WTC11 (cell line): ENCODE measurements around the gene TST. TPM values are rescaled to one million over a fixed set of nuclear protein-coding genes. Genes with fewer than 3 reads are reported as not detected.

Experiments used
- ATF1 ChIP-seq: sonication (generic); formaldehyde crosslinking; IDR thresholded peaks from 2 replicates; pipeline ENCODE4 v1.8.1; 2023; ENCODE audit warnings: mild to moderate bottlenecking, moderate library complexity, missing genetic modification reagents
- JUN ChIP-seq: sonication (generic); formaldehyde crosslinking; IDR thresholded peaks from 2 replicates; pipeline ENCODE4 v1.8.0; 2023; ENCODE audit warnings: mild to moderate bottlenecking, missing genetic modification reagents
- KAT7 ChIP-seq: sonication (generic); formaldehyde crosslinking; IDR thresholded peaks from 2 replicates; pipeline ENCODE4 v1.8.1; 2023; ENCODE audit warnings: missing genetic modification reagents, mild to moderate bottlenecking, borderline replicate concordance
- MLX ChIP-seq: sonication (generic); formaldehyde crosslinking; IDR thresholded peaks from 2 replicates; pipeline ENCODE4 v1.8.1; 2023; ENCODE audit warnings: mild to moderate bottlenecking, missing genetic modification reagents, moderate library complexity
- SOX15 ChIP-seq: fragments of 250-450 bp; sonication (Bioruptor Pico); IDR thresholded peaks from 2 replicates; pipeline ENCODE4 v1.9.0; 2021; ENCODE audit warnings: mild to moderate bottlenecking
- ZNF121 ChIP-seq: sonication (generic); formaldehyde crosslinking; IDR thresholded peaks from 2 replicates; pipeline ENCODE4 v1.8.0; 2023; ENCODE audit warnings: missing genetic modification reagents
- ZNF219 ChIP-seq: sonication (generic); formaldehyde crosslinking; IDR thresholded peaks from 2 replicates; pipeline ENCODE4 v1.8.0; 2023; ENCODE audit warnings: missing genetic modification reagents, mild to moderate bottlenecking, borderline replicate concordance
- total RNA-seq: library from RNA; stranded (reverse); gene quantifications from 3 replicates; pipeline ENCODE4 v1.2.3, GENCODE V29; 2021
- TF ChIP-seq, protein P1 (sequence below): fragments of 250-450 bp; sonication (Bioruptor Pico); IDR thresholded peaks from 2 replicates; pipeline ENCODE4 v1.9.0; 2021; ENCODE audit warnings: mild to moderate bottlenecking, borderline replicate concordance
- TF ChIP-seq, protein P2 (sequence below): sonication (generic); formaldehyde crosslinking; conservative IDR thresholded peaks from 2 replicates; pipeline ENCODE4 v1.8.1; 2022; ENCODE audit warnings: mild to moderate bottlenecking, missing genetic modification reagents

Gene TST
- total RNA-seq, 1 experiment from 2014 or later, result 24.4 TPM

GRCh38 chr22:36961626-36962025 is 57.6 kb downstream of the TST start (continued):
- TF ChIP-seq, protein P1, sequence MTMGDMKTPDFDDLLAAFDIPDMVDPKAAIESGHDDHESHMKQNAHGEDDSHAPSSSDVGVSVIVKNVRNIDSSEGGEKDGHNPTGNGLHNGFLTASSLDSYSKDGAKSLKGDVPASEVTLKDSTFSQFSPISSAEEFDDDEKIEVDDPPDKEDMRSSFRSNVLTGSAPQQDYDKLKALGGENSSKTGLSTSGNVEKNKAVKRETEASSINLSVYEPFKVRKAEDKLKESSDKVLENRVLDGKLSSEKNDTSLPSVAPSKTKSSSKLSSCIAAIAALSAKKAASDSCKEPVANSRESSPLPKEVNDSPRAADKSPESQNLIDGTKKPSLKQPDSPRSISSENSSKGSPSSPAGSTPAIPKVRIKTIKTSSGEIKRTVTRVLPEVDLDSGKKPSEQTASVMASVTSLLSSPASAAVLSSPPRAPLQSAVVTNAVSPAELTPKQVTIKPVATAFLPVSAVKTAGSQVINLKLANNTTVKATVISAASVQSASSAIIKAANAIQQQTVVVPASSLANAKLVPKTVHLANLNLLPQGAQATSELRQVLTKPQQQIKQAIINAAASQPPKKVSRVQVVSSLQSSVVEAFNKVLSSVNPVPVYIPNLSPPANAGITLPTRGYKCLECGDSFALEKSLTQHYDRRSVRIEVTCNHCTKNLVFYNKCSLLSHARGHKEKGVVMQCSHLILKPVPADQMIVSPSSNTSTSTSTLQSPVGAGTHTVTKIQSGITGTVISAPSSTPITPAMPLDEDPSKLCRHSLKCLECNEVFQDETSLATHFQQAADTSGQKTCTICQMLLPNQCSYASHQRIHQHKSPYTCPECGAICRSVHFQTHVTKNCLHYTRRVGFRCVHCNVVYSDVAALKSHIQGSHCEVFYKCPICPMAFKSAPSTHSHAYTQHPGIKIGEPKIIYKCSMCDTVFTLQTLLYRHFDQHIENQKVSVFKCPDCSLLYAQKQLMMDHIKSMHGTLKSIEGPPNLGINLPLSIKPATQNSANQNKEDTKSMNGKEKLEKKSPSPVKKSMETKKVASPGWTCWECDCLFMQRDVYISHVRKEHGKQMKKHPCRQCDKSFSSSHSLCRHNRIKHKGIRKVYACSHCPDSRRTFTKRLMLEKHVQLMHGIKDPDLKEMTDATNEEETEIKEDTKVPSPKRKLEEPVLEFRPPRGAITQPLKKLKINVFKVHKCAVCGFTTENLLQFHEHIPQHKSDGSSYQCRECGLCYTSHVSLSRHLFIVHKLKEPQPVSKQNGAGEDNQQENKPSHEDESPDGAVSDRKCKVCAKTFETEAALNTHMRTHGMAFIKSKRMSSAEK (CRISPR knock-in tag), result no peak
- TF ChIP-seq ZNF219 (CRISPR knock-in tag) (no peak), JUN (no peak), ZNF121 (CRISPR knock-in tag) (no peak), ATF1 (CRISPR knock-in tag) (no peak), KAT7 (CRISPR knock-in tag) (no peak), MLX (CRISPR knock-in tag) (no peak), SOX15 (CRISPR knock-in tag) (no peak)
- TF ChIP-seq, protein P2, sequence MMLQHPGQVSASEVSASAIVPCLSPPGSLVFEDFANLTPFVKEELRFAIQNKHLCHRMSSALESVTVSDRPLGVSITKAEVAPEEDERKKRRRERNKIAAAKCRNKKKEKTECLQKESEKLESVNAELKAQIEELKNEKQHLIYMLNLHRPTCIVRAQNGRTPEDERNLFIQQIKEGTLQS, result no peak
- TF ChIP-seq, all 79 proteins: peak for 0

Other genes starting within 250 kb of the TST start
- gene IFT27, start 243.3 kb downstream of the TST start, total RNA-seq, result 47.9 to 56.3 TPM (median 53.8 TPM) in 3 replicates
- gene PVALB, start 202.4 kb downstream of the TST start, total RNA-seq, result 2.7 to 5.9 TPM (median 4.5 TPM) in 3 replicates
- gene NCF4, start 158.4 kb downstream of the TST start, total RNA-seq, result not detected in 3 replicates
- 0.05 to 0.07 TPM (median 0.07 TPM) in 3 replicates for gene CSF2RB, start 105.8 kb downstream of the TST start, total RNA-seq
- 86.6 to 101 TPM (median 98.7 TPM) in 3 replicates for gene MPST, start 295 bp upstream of the TST start, total RNA-seq
- 29.4 to 36.3 TPM (median 31.5 TPM) in 3 replicates for gene KCTD17, start 32.3 kb upstream of the TST start, total RNA-seq
- gene TMPRSS6, start 90.3 kb upstream of the TST start, total RNA-seq, result 0.11 to 0.14 TPM in 2 of 3 replicates, not detected in the other
- gene IL2RB, start 130.5 kb upstream of the TST start, total RNA-seq, result 0.92 to 1.4 TPM (median 1.1 TPM) in 3 replicates
- 5.7 to 6.4 TPM (median 5.9 TPM) in 3 replicates for gene C1QTNF6, start 168.8 kb upstream of the TST start, total RNA-seq
- 0.21 to 0.25 TPM (median 0.22 TPM) in 3 replicates for gene SSTR3, start 193.0 kb upstream of the TST start, total RNA-seq
- gene RAC2, start 224.8 kb upstream of the TST start, total RNA-seq, result 3.6 to 4.9 TPM (median 4.9 TPM) in 3 replicates